Spleen (tissue), 7 donors: Measurements from ENCODE around the gene PTPRT.

Source experiments
- POLR2A ChIP-seq, 3 donors: fragments of 450-650 bp; IDR thresholded peaks; one replicate each; pipeline ENCODE4 v1.5.1; 2017; ENCODE audit warnings: antibody characterized with exemption in 3 of 3, mild to moderate bottlenecking in 1 of 3
- POLR2AphosphoS5 ChIP-seq, 3 donors: sonication (generic); formaldehyde crosslinking; IDR thresholded peaks; one replicate each; pipeline ENCODE4 v1.5.1; 2017; ENCODE audit warnings: antibody characterized with exemption in 3 of 3
- TF ChIP-seq, protein P1 (sequence below), 11 experiments: fragments of 200-600 bp in 7 of 11; fragments of 450-650 bp in 4 of 11; sonication (generic) in 4 of 11; IDR thresholded peaks in 8 of 11; conservative IDR thresholded peaks in 3 of 11; 1 replicate in 7 of 11; 2 replicates in 4 of 11; pipeline versions ENCODE4 v1.4.0 to v1.8.0; 2016 to 2021; ENCODE audit warnings: antibody characterized with exemption in 11 of 11, inconsistent platforms in 4 of 11, mild to moderate bottlenecking in 1 of 11
- donor health status: DM: no; HTN: no; CAD: no; lungs with moderate emphysema.
- donor health status: DM: no; HTN: no; CAD: no.
- donor health status: DM: no; HTN: no; CAD: no.

DNA sequence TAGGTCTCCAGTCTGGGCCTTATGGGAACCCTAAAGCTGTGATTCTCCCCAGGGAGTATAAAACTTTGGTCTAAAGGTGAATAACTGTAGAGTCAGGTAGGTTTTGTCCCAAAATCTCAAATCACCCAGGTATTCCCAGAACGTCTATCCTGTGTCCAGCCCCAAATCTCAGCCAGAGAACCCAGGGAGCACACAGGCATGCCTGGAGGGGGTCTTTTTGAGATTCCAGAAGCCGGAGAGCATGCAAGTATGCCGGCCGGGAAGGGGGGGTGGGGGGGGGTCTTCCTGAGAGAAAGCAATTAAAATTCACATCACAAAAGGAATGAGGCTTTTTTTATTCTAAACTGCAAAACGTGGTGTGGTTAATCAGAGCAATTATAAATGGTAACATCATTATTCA, 210.0 kb downstream of the PTPRT start:
- TF ChIP-seq, protein P1, sequence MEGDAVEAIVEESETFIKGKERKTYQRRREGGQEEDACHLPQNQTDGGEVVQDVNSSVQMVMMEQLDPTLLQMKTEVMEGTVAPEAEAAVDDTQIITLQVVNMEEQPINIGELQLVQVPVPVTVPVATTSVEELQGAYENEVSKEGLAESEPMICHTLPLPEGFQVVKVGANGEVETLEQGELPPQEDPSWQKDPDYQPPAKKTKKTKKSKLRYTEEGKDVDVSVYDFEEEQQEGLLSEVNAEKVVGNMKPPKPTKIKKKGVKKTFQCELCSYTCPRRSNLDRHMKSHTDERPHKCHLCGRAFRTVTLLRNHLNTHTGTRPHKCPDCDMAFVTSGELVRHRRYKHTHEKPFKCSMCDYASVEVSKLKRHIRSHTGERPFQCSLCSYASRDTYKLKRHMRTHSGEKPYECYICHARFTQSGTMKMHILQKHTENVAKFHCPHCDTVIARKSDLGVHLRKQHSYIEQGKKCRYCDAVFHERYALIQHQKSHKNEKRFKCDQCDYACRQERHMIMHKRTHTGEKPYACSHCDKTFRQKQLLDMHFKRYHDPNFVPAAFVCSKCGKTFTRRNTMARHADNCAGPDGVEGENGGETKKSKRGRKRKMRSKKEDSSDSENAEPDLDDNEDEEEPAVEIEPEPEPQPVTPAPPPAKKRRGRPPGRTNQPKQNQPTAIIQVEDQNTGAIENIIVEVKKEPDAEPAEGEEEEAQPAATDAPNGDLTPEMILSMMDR (IDR thresholded peaks at IDR 0.05 in 8 of 11, conservative IDR thresholded peaks at IDR 0.05 in 3 of 11), result no peak
- TF ChIP-seq POLR2A (IDR thresholded peaks at IDR 0.05) (no peak), POLR2AphosphoS5 (IDR thresholded peaks at IDR 0.05) (no peak)
